ENCODE measurements around the gene ARHGAP44. TPM values are rescaled to one million over a fixed set of nuclear protein-coding genes. Genes with fewer than 3 reads are reported as not detected.

ARHGAP44 gene
- total and polyA plus RNA-seq, 2 of the 8 experiments (the other 6 are each of a cell fraction or from before 2014, with no cell fraction given): 6.2 to 22.2 TPM

DNA sequence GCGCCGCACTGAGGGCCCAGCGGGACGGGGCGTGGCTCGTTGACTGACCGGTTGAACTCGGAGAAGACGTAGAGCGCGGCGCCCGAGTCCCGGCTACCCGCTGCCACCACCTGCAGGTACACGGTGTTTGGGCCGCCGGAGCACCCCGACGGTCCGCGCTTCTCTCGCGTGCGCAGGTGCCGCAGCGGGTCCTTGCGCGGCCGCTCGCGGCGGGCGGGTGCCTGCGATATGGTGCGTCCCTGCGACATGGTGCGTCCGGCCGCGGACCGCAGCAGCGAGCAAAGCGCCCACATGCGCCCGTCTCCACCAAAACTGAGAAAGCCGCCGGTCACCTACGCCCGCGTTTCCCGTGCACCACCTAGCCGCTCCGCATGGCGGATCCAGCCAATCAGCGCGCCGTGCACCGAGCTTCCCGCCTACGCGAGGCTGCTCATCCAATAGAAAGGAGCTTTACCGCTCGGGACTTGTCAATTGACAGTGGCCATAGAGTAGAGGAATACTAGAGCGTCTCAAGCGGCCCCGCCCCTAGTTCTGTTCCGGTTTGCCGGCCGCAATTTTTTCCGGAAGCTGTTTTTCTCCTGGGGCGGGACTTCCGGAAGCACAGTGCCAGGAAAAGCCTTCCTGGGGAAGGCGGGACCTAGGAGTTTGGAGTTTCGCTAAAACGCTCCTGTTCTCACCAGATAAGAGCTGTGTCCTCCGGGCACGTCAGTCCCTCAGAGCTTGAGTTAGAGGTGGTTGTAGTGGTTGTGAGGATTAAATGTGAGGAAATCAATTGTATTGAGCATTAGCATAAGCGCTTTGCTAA lies 228.6 kb downstream of the ARHGAP44 start, which contains the start of gene ELAC2 (continued):
- TF ChIP-seq CHD7 (IDR thresholded peaks at IDR 0.05; ENCODE audit: insufficient replicate concordance, low read length) (no peak), EP300 (IDR thresholded peaks at IDR 0.05; ENCODE audit: borderline replicate concordance in 1 of 2, low read depth in 2 of 2, low read length in 2 of 2) (no peak), CTBP2 (IDR thresholded peaks at IDR 0.05; ENCODE audit: borderline replicate concordance, insufficient read depth, insufficient read length, low read length) (no peak), RXRA (IDR thresholded peaks at IDR 0.05; ENCODE audit: insufficient read depth, low read depth, low read length) (no peak), ASH2L (IDR thresholded peaks at IDR 0.05; ENCODE audit: low read length) (peak; percentile 45)
- TF ChIP-seq, protein P1, sequence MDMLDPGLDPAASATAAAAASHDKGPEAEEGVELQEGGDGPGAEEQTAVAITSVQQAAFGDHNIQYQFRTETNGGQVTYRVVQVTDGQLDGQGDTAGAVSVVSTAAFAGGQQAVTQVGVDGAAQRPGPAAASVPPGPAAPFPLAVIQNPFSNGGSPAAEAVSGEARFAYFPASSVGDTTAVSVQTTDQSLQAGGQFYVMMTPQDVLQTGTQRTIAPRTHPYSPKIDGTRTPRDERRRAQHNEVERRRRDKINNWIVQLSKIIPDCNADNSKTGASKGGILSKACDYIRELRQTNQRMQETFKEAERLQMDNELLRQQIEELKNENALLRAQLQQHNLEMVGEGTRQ (IDR thresholded peaks at IDR 0.05; ENCODE audit: low read length): no peak

Data from H1 (cell line).